ENCODE results near the gene TMCC3.
A peak's percentile ranks its signal among the peaks of the same experiment; 100 is the strongest.

The TMCC3 gene

DNA sequence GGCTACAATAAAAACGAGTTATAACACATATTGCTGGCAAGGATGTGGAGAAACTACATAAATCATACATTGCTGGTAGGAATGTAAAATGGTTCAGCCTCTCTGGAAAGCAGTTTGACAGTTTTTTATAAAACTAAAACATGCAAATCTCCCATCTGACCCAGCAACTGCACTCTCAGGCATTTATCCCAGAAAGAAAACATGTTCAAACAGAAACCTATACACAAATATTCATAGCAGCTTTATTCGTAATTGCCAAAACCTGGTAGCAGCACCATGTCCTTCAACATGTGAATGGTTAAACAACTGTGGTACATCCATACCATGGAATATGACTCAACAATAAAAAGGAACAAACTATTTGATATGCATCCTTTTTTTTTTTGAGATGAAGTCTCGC lies 10.1 kb upstream of the TMCC3 start:
- no peak for DNase-seq (ENCODE audit: extremely low read depth, insufficient read length)
- Histone ChIP-seq H3K27me3 (replicated peaks; ENCODE audit: control insufficient read depth, insufficient read depth, low read length) (no peaks in the 10 kb centered on the region), H3K4me3 (replicated peaks; ENCODE audit: low read depth, low read length) (no peak overlapping the region), H3K36me3 (ENCODE audit: control insufficient read depth, insufficient read depth, low read length) (peaks cover 3% of the 10 kb centered on the region)
- TF ChIP-seq, protein P1, sequence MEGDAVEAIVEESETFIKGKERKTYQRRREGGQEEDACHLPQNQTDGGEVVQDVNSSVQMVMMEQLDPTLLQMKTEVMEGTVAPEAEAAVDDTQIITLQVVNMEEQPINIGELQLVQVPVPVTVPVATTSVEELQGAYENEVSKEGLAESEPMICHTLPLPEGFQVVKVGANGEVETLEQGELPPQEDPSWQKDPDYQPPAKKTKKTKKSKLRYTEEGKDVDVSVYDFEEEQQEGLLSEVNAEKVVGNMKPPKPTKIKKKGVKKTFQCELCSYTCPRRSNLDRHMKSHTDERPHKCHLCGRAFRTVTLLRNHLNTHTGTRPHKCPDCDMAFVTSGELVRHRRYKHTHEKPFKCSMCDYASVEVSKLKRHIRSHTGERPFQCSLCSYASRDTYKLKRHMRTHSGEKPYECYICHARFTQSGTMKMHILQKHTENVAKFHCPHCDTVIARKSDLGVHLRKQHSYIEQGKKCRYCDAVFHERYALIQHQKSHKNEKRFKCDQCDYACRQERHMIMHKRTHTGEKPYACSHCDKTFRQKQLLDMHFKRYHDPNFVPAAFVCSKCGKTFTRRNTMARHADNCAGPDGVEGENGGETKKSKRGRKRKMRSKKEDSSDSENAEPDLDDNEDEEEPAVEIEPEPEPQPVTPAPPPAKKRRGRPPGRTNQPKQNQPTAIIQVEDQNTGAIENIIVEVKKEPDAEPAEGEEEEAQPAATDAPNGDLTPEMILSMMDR (IDR thresholded peaks at IDR 0.05; ENCODE audit: insufficient read depth, low read length, poor library complexity, severe bottlenecking), result no peak

DNA sequence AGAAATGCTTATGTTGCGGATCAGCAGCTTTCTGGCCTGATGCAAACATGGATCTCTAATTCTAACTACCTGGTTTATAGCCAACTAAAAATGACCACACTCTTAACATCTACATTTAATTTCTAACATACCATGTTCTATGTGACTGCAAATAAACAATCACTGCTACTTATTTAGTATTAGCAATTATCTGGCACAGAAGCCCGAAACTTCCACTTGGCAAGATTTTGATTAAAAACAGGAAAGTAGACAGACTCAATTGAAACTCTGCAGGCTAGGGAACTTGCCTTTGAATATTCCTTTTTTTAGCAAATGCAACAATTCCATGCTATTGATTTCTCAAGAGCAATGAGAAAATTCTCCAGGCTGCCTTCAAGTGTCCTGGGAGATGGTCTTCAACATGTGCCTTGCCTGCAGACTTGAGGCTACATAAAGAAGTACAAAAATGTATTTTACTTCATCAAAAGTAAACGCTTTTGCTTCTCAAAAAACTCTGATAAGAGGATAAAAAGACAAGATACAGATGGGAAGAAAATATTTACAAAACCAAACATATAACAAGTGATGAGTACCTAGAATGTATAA lies 9.1 kb upstream of the TMCC3 start:
- peaks cover 3% of the 10 kb centered on the region for H3K36me3 ChIP-seq (ENCODE audit: control insufficient read depth, insufficient read depth, low read length)

DNA sequence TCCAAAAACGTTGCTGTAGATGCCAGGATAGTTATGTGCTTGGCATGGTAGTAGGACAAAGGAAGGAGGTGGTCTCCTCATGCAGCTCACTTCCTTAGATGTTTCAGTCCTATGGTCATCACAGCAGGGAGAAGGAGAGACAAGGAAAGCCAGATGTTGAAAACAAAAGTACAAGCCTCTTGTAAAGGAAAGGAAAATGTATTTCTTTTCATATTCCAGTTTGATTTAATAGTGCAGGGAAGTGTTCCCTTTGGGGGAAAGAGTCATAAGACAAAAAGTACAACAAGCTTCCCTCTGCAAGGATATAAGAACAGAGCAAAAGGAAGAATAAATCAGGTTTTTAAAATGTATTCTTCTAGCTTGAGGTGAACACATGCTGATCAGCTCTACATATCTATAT lies 8.6 kb upstream of the TMCC3 start:
- TF ChIP-seq, protein P1 (IDR thresholded peaks at IDR 0.05; ENCODE audit: insufficient read depth, low read length, poor library complexity, severe bottlenecking), result no peak
- Histone ChIP-seq H3K4me3 (replicated peaks; ENCODE audit: low read depth, low read length) (no peak overlapping the region), H3K27me3 (replicated peaks; ENCODE audit: control insufficient read depth, insufficient read depth, low read length) (no peaks in the 10 kb centered on the region), H3K36me3 (ENCODE audit: control insufficient read depth, insufficient read depth, low read length) (peaks cover 3% of the 10 kb centered on the region)
- DNase-seq (ENCODE audit: extremely low read depth, insufficient read length), result no peak

More for the DNA sequence above, 9.1 kb upstream of the TMCC3 start:
- Histone ChIP-seq H3K4me3 (replicated peaks; ENCODE audit: low read depth, low read length) (no peak overlapping the region), H3K27me3 (replicated peaks; ENCODE audit: control insufficient read depth, insufficient read depth, low read length) (no peaks in the 10 kb centered on the region)
- TF ChIP-seq, protein P1 (IDR thresholded peaks at IDR 0.05; ENCODE audit: insufficient read depth, low read length, poor library complexity, severe bottlenecking), result no peak
- no peak for DNase-seq (ENCODE audit: extremely low read depth, insufficient read length)

DNA sequence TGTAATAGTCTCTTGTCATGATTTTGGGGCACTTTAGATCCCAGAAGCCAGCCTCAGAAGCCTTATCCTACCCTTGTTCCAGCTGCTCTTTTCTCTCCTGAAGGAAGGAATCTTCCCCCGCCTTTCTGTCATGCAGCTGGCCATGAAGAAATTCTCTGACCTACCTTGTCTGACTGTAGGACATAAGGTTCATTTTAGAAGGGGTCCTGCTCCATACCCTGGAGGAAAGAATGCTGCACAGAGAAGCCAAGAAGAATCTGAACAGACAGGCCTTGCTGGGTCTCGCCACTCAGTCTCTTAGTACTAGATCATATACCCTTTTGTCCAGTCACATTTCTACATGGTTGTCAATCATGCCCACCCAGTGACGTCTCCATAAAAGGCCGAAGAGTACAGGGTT lies 6.2 kb upstream of the TMCC3 start:
- TF ChIP-seq, protein P1 (IDR thresholded peaks at IDR 0.05; ENCODE audit: insufficient read depth, low read length, poor library complexity, severe bottlenecking), result no peak
- DNase-seq (ENCODE audit: extremely low read depth, insufficient read length), result no peak
- Histone ChIP-seq H3K27me3 (replicated peaks; ENCODE audit: control insufficient read depth, insufficient read depth, low read length) (no peaks in the 10 kb centered on the region), H3K4me3 (replicated peaks; ENCODE audit: low read depth, low read length) (no peak overlapping the region), H3K36me3 (ENCODE audit: control insufficient read depth, insufficient read depth, low read length) (peaks cover 3% of the 10 kb centered on the region)

DNA sequence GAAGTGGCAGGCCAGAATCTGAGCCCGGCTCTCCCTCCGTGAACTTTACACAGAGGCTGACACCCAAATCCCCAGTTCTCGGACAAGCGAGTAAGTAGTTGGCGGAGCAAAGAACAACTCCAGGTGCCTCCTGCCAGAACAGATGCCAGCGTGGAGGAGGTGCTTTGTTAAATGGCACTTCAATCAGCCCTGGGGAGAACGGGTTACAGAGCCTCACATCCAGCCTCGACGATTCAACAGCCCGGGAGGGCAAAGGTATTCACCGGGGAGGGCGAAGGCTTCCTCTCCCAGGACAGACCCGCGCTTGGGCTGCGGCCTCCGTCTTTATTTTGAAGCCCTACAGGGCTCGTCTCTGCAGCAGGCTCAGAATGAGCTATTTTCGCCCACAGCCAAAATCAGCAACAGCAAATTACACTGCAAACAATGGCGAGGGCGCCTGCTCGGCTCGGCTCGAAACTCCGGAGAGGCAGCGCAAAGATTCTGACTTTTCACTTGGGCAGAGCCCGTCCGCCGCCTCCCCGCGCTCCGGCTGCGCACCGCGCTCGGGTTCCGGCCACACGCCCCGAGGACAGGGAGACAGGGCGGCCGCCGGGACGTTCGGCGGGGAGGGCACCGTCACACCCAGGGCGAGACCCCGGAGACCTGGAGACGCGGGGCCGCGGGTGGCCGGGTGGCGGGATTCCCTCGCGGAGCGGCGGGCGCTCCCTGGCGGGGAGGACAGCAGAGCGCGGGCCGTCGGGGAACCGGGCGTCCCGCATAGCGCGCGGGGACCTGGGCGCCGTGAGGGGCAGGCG lies 811 bp downstream of the TMCC3 start:
- TF ChIP-seq, protein P1 (IDR thresholded peaks at IDR 0.05; ENCODE audit: insufficient read depth, low read length, poor library complexity, severe bottlenecking), result peak; percentile 19
- H3K4me3 ChIP-seq (replicated peaks; ENCODE audit: low read depth, low read length), result peak overlapping the region; percentile 63
- no peaks in the 10 kb centered on the region for H3K27me3 ChIP-seq (replicated peaks; ENCODE audit: control insufficient read depth, insufficient read depth, low read length)
- H3K36me3 ChIP-seq (ENCODE audit: control insufficient read depth, insufficient read depth, low read length), result no peaks in the 10 kb centered on the region
- DNase-seq (ENCODE audit: extremely low read depth, insufficient read length), result peak; percentile 60
